HL-60 (cell line): ENCODE measurements around the gene ADAMTSL5.

Experiments
- DNase-seq, 2 experiments: peaks; one replicate each; pipeline ENCODE4 v3.0.0-alpha.2; 2010 to 2020; ENCODE audit warnings: low read depth in 1 of 2, low spot score in 1 of 2
- H3K27ac ChIP-seq: fragments of 250-450 bp; sonication (Bioruptor Pico); replicated peaks from 2 replicates; pipeline ENCODE4 v1.5.1; 2020; ENCODE audit warnings: mild to moderate bottlenecking, moderate library complexity
- H3K27me3 ChIP-seq: fragments of 250-450 bp; sonication (Bioruptor Pico); 2 replicates; pipeline ENCODE4 v1.5.1; 2021; ENCODE audit warnings: mild to moderate bottlenecking, moderate library complexity; ENCODE audit not compliant: insufficient read depth, poor library complexity, severe bottlenecking
- H3K4me3 ChIP-seq: replicated peaks from 2 replicates; pipeline ENCODE4 v1.5.1; 2011; ENCODE audit warnings: mild to moderate bottlenecking, control low read depth, low read length; ENCODE audit not compliant: insufficient read depth
- CTCF ChIP-seq: IDR thresholded peaks from one replicate; pipeline ENCODE4 v1.5.1; 2011; ENCODE audit warnings: low read length, control low read depth, inconsistent platforms; ENCODE audit not compliant: insufficient read depth
- GABPA ChIP-seq: IDR thresholded peaks from 2 replicates; pipeline ENCODE4 v1.6.1; 2012; ENCODE audit warnings: low read depth
- POLR2AphosphoS5 ChIP-seq: IDR thresholded peaks from 2 replicates; pipeline ENCODE4 v1.6.1; 2012; ENCODE audit warnings: low read depth
- REST ChIP-seq: IDR thresholded peaks from 2 replicates; pipeline ENCODE4 v1.6.1; 2012; ENCODE audit warnings: low read depth; ENCODE audit not compliant: insufficient replicate concordance
- SPI1 ChIP-seq: IDR thresholded peaks from 2 replicates; pipeline ENCODE4 v1.6.1; 2012; ENCODE audit warnings: low read depth, mild to moderate bottlenecking, borderline replicate concordance

The ADAMTSL5 gene

GRCh38 chr19:1491849-1492170 lies 21.0 kb downstream of the ADAMTSL5 start:
- Histone ChIP-seq H3K27me3 (peaks cover 8% of the 10 kb centered on the region), H3K4me3 (no peak overlapping the region), H3K27ac (no peak overlapping the region)
- DNase-seq, result no peak
- TF ChIP-seq REST (no peak), SPI1 (no peak), CTCF (no peak), POLR2AphosphoS5 (no peak), GABPA (no peak)

GRCh38 chr19:1491114-1491848 lies 21.5 kb downstream of the ADAMTSL5 start, which contains the start of gene REEP6:
TSS of gene REEP6 (plus strand) at chr19:1491181. CDS start at chr19:1491270, 89 bp downstream.
- Histone ChIP-seq H3K27ac (peak within 1 kb of the TSS; percentile 54), H3K27me3 (peaks cover 8% of the 10 kb centered on the region), H3K4me3 (peak within 1 kb of the TSS; percentile 40)
- DNase-seq, result no peak
- TF ChIP-seq GABPA (no peak), CTCF (no peak), SPI1 (no peak), POLR2AphosphoS5 (no peak), REST (no peak)

- Histone ChIP-seq H3K27me3 (peaks cover 8% of the 10 kb centered on the region), H3K27ac (peak within 1 kb of the TSS; percentile 54), H3K4me3 (peak within 1 kb of the TSS; percentile 40)
- TF ChIP-seq GABPA (no peak), SPI1 (no peak), REST (no peak), CTCF (no peak), POLR2AphosphoS5 (no peak)
- peak; percentile 96 to 99 for DNase-seq
Observed at GRCh38 chr19:1490311-1491113, 22.3 kb downstream of the ADAMTSL5 start, which contains the start of gene PCSK4. TSS of gene PCSK4 (minus strand) at chr19:1490350. CDS start at chr19:1490346, 4 bp downstream.
